ENCODE results near the gene GALNT6.

DNA sequence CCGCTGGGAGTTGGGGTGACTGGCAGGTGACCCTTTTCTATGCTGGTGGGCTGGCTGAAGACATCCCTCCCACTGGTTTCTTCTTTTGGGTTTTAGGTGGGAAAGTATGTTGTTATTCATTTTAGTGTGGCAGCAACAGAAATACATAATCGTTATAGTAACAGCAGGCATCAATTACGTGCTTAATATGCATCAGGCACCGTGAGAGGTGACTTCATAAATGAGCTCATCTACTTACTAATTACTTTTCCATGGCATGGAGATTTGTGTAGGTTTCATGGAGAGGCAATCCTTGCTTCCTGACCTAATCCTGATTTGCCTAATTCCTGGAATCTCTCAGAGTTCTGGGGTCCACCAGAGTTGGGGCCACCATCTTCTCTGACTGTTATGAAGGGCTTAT lies 31.4 kb downstream of the GALNT6 start:
- TF ChIP-seq, protein P1, sequence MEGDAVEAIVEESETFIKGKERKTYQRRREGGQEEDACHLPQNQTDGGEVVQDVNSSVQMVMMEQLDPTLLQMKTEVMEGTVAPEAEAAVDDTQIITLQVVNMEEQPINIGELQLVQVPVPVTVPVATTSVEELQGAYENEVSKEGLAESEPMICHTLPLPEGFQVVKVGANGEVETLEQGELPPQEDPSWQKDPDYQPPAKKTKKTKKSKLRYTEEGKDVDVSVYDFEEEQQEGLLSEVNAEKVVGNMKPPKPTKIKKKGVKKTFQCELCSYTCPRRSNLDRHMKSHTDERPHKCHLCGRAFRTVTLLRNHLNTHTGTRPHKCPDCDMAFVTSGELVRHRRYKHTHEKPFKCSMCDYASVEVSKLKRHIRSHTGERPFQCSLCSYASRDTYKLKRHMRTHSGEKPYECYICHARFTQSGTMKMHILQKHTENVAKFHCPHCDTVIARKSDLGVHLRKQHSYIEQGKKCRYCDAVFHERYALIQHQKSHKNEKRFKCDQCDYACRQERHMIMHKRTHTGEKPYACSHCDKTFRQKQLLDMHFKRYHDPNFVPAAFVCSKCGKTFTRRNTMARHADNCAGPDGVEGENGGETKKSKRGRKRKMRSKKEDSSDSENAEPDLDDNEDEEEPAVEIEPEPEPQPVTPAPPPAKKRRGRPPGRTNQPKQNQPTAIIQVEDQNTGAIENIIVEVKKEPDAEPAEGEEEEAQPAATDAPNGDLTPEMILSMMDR (conservative IDR thresholded peaks at IDR 0.05 in 1 of 2, IDR thresholded peaks at IDR 0.05 in 1 of 2; ENCODE audit: low read depth in 1 of 2, low read length in 2 of 2), result no peak
- no peak for TF ChIP-seq EZH2 (IDR thresholded peaks at IDR 0.05; ENCODE audit: low read length, missing control alignments)
